Activated T-cell treated with anti-CD3 and anti-CD28 coated beads for 4 hours (primary cell): ENCODE measurements around the gene NOP53.
"Not testable (repeated sequence)": the region's sequence is repeated elsewhere in the genome, so short reads cannot be mapped to it uniquely, and the experiment has no call there.

ENCODE experiments used
- DNase-seq: peaks from one replicate; pipeline ENCODE4 v3.0.0-alpha.2; 2020

NOP53 gene

DNA sequence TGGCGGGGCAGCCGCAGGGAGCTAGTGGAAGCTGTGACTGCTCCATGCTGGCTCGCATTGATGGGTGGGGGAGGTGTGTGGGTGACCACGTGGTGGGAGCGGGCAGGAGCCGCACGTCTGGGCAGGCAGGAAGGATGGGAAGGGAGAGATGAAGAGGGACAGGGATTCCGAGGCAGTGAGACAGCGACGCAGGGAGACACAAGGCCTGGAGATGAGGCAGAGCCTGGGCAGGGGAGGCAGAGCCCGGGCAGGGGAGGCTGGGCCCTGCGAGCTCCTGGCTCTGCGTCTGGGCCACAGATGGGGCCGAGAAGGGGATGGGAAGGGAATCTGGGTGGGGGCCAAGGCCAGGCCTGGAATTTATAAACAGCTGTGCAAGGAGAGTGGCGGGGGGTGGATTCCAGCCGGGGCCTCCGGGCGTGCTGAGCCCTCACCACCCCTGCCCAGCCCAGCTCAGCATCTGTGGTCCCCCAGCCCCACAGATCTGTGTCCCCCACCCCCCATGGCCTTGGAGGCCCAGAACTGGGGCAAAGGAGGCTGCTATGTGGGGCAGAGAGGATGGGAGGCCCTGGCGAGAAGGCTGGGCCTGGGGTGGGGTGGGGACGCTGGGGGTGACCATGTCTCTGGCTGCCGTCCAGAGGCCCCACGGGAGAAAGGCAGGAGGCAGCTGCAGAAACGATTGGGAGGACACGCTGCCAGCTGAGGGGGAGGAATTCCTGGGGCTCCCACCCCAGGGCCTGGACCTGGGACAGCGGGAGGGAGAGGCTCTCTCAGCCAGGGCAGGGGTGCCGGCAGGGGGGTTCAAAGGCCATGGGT is 26.1 kb upstream of the NOP53 start:
- DNase-seq, result no peak

DNA sequence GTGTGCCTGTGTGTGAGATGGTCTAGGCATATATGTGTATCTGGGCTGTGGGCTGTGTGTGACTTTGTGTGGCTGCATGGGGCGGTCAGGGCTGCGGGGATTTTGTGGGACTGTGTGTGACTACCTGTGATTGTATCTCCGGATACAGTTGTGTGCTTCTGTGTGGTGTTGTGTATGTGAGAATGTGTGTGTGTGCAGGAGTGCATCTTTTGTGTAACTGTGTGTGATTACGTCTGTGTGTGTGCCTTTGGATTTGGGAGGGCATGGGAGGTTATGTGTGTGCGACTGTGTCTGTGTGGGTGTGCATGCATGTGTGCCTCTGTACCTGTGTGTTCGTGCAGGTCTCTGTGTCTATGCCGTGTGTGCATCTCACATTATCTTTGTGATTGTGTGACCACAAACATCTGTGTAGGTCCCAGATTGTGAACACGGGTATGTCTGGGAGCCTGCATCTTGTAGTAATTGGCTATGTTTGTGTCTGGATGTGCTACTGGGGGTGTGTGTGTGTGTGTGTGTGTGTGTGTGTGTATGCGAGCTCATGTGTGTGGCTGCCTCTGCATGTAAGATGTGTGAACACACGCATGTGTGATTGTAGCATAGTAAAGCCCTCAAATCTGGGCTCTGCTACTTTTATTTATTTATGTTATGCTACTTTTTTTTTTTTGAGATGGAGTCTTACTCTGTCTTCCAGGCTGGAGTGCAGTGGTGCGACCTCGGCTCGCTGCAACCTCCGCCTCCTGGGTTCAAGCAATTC is 24.5 kb upstream of the NOP53 start:
- DNase-seq, result no peak

DNA sequence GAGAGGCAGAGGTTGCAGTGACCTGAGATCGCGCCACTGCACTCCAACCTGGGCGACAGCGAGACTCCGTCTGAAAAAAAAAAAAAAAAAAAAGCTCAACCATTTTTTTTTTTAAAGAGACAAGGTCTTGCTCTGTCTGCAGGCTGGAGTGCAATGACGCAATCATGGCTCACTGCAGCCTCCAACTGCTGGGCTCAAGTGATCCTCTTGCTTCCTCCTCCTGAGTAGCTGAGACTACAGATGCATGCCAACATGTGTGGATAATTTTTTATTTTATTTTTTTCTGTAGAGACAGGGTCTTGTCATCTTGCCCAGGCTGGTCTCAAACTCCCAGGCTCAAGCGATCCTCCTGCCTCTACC is 21.8 kb upstream of the NOP53 start:
- DNase-seq, result no peak

DNA sequence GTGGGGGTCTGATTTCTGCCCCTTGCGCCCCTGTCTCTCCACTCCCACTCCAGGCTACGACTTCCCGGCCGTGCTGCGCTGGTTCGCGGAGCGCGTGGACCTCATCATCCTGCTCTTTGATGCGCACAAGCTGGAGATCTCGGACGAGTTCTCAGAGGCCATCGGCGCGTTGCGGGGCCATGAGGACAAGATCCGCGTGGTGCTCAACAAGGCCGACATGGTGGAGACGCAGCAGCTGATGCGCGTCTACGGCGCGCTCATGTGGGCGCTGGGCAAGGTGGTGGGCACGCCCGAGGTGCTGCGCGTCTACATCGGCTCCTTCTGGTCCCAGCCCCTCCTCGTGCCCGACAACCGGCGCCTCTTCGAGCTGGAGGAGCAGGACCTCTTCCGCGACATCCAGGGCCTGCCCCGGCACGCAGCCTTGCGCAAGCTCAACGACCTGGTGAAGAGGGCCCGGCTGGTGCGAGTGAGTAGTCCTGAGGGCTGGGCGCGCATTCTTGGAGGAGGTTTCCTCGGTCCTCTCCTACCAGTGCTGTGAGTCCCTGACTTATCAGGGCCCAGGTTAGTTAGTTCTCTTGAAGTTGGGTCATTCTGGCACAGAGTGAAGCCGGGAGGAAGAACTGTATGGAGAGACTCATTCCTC is 19.5 kb upstream of the NOP53 start:
- DNase-seq, result no peak

DNA sequence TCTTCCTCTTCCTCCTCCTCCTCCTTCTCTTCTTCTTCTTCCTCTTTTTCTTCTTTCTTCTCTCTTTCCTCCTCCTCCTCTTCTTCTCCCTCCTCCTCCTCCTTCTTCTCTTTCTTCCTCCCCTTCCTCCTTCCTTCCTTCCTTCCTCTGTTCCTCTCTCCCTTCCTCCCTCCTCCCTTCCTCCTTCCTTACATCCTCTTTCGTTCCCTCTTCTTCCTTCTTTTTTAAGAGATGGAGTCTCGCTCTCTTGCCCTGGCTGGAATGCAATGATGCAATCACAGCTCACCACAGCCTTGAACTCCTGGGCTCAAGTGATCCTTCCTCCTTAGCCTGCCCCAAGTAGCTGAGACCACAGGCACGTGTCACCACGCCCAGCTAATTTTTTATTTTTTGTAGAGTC is 18.9 kb upstream of the NOP53 start:
- DNase-seq, result no peak

DNA sequence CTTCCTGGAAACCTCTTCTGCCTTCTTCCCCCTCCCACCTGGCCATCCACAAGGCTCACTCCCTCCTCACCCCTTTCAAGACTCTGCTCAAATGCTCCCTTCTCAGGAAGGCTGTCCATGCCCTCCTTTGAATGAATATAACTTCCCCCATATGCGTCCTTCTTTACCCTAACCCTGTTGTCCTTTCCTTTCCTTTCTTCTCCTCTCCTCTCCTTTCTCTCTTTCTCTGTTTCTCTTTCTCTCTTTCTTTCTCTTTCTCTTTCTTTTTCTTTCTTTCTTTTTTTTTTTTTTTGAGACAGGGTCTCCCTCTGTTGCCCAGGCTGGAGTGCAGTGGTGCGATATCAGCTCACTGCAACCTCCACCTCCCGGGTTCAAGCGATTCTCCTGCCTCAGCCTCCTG is 17.1 kb upstream of the NOP53 start:
- DNase-seq, result not testable (repeated sequence)

DNA sequence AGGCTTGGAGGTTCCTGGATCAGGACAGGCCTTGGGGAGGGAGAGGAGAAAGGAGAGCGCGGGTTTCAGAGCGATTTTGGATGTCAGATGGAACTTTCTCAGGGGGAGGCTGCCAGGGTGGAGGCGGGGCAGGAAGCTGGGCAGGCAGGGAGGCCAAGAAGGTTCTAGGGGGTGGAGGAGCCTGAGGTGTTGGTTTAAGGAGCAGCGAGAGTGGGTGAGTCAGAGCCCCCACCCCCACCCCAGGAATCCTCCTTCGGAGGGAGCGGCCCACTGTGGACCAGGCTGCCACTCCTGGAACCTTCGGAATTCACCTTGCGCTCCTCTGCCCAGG is 15.9 kb upstream of the NOP53 start:
- no peak for DNase-seq

DNA sequence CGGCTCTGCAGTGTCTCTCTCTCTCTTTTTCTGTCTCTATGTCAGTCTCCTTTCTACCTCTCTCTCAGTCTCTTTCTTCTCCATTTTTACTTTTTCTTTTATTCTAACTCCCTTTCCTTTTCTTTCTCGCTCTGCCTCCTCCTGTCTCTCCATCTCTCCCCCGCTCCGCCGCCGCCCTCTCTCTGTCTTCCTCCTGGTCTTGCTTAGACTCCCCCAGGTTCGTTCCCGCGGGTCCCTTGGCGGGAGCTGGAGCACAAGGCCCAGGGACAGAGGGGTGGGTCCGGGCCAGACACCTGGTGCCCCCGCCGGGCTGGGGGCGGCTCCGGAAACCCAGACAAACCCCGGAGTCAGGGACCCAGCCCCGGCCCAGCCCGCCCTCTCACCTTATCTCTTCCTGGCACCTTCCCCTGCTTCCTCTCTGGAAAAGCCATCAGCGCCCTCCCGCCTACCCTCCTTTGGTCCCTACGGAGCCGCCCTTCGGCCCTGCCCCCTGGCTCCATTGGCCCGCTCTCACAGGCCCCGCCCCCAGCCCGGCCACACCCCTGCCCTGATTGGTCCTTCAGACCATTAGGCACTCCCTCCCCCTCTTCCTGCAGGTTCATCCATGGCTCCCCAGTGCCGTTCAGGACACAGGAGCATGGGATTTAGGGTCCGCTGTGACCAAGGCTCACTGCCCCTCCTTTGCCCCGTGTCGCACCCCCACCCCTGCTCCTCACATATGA is 15.4 kb upstream of the NOP53 start:
- DNase-seq, result no peak

DNA sequence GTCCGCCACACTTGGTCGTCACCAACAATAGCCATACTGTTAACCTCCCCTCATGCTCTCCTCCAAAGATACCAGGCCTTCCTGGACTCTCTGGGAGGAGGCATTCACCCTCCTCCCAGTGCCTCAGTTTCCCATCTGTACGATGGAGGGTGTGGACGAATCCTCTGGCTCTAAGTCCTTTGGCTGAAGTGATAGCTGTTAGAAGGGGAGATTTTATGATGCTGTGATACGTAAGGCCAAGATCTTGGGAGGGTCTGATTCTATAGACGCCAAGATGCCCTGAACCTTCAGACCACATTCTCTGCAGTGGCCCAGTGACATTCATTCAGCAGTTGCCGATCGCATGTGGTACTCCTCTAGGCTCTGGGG is 14.8 kb upstream of the NOP53 start:
- DNase-seq, result no peak

DNA sequence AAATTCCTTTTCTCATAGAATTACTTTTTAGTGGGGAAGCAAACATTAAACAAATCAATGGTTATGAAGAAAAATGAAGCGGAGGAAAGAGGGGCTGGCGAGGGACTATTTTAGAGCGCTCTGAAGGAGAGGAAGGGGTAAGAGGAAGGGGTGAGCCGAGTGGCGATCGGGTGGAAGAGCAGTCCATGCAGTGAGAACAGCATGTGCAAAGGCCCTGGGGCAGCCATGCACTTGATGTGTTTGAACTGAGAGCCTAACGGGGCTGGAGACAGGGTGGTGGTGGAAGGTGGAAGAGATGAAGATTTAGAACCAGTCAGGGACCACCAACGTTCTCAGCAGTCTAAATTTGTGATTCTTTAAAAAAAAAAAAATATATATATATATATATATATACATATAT is 14.4 kb upstream of the NOP53 start:
- no peak for DNase-seq

DNA sequence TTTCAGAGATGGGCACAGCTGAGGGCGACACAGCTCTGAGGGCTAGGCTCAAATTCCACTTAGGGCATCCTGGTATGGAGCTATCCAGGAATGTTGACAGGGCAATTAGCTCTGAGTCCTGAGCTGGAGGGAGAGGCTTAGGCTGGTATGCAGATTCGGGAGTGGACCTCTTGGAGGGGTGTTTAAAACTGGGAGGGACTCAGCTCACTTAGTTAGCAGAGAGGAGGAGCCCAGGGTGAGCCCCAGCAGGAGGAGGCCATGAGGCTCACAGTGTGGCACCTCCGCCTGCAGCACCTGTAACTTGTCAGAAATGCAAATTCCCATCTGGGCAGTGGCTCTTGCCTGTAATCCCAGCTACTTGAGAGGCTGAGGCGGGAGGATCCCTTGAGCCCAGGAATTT is 10.2 kb upstream of the NOP53 start:
- no peak for DNase-seq

DNA sequence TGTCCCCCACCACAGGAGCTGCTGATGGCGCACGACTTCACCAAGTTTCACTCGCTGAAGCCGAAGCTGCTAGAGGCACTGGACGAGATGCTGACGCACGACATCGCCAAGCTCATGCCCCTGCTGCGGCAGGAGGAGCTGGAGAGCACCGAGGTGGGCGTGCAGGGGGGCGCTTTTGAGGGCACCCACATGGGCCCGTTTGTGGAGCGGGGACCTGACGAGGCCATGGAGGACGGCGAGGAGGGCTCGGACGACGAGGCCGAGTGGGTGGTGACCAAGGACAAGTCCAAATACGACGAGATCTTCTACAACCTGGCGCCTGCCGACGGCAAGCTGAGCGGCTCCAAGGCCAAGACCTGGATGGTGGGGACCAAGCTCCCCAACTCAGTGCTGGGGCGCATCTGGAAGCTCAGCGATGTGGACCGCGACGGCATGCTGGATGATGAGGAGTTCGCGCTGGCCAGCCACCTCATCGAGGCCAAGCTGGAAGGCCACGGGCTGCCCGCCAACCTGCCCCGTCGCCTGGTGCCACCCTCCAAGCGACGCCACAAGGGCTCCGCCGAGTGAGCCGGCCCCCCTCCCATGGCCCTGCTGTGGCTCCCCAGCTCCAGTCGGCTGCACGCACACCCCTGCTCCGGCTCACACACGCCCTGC is 4.4 kb upstream of the NOP53 start:
- no peak for DNase-seq

DNA sequence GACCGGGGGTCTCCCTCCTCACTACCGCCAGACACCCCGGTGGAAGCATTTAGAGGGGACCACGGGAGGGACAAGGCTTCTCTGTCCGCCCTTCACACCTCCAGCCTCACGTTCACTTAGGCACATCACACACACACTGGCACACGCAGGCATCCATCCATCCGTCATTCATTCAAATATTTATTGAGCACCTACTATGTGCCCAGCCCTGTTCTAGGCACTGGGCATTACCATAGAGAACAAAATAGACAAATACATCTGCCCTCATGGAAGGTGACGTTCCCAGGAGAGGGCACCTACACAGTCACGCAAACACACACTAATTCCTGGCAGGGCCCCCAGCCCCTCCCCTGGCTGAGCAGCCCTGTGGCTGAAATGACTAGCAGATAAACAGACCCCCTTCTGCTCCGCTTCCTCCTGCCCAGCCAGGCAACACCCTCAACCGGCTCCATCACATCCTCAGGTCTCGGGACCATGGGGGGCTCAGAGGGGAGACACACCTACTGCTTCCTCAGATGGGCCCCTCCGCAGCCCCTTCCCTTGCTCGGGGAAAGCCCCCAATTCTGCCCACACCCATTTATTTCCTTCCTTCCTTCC is 3.7 kb upstream of the NOP53 start:
- no peak for DNase-seq

DNA sequence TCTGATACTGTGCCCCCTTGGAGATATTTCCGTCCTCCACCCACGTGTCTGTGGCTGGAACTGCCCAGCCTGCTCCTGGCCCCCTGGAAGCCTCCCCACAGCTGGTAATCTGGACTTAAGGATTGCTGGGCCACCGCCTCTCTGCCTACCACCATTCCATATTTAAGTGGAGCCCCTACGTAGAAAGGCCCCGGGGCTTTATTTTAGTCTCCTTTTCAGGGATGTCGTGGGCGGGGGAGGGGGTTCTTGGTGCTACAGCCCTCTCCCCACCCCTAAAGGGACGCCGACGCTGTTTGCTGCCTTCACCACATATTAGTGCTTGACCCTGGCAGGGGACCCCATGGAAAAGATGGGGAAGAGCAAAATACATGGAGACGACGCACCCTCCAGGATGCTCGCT is 2.7 kb upstream of the NOP53 start:
- DNase-seq, result no peak

DNA sequence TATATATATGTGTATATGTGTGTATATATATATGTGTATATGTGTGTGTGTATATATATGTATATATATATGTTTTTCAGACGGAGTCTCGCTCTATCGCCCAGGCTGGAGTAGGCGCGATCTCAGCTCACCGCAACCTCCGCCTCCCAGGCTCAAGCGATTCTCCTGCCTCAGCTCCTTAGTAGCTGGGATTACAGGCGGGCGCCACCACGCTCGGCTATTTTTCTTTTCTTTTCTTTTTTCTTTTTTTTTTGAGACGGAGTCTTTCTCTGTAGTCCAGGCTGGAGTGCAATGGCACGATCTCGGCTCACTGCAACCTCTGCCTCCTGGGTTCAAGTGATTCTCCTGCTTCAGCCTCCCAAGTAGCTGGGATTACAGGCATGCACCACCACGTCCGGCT is 783 bp downstream of the NOP53 start:
- not testable (repeated sequence) for DNase-seq

DNA sequence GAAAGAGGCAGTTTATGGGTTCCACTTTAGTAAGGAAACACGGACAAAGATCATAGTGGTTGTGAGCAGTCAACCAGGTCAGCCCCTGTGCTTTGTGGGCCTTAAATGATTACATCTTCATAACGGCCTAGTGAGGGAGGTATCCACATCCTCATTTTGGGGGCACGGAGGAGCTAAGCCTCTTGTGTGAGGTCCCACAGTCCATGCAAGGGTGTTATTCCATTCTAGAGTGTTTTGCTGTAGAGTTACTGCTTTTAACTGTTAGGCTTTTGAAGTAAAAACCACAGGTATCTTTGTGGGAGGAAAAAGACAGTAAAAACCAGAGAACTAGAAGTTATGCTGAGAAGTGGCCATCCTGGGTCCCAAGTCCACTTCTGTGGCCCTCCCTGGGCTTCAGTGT is 4.0 kb downstream of the NOP53 start:
- DNase-seq, result no peak

DNA sequence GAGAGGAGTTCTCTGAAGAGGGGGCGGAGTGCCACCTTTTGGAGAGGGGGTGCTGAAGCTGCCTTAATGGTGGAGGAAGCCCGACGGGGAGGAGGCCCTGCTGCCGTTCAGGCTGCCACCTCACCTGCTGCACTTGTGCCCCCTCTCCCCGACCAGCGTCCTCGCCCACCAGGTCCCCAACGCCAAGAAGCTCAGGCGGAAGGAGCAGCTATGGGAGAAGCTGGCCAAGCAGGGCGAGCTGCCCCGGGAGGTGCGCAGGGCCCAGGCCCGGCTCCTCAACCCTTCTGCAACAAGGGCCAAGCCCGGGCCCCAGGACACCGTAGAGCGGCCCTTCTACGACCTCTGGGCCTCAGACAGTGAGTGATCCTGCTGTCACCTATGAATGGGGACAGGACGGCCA is 5.4 kb downstream of the NOP53 start:
- DNase-seq, result no peak

DNA sequence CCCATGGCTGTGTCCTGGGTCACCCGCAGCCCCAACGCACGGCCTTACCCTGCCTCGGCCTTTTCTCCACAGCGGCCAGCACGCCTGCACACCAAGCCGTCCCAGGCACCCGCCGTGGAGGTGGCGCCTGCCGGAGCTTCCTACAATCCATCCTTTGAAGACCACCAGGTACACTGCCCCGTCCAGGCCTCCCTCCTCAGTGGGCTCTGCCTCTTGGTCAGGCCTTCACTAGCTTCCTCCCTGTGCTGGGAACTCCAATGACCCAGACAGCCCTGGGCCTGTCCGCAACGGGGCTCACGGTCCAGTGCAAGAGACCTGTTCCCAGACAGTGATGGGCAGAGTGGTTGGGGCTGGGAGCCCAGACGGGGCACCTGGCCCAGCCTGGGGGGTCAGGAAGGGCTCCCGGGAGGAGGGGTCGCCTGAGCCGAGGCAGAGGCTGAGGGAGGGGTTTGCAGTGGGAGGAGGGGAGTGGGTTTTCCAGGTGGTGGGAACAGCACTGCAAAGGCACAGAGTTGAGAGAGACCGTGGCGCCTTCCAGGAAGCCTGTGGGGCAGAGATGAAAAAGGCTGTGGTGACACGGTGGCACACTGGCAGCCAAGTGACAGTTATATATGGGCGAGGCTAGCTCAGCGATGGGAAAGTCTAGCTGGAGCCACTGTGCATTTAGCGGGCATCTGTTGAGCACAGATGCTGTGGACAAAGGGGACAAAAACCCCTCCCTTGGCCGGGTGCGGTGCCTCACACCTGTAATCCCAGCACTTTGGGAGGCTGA is 7.3 kb downstream of the NOP53 start:
- DNase-seq, result no peak

DNA sequence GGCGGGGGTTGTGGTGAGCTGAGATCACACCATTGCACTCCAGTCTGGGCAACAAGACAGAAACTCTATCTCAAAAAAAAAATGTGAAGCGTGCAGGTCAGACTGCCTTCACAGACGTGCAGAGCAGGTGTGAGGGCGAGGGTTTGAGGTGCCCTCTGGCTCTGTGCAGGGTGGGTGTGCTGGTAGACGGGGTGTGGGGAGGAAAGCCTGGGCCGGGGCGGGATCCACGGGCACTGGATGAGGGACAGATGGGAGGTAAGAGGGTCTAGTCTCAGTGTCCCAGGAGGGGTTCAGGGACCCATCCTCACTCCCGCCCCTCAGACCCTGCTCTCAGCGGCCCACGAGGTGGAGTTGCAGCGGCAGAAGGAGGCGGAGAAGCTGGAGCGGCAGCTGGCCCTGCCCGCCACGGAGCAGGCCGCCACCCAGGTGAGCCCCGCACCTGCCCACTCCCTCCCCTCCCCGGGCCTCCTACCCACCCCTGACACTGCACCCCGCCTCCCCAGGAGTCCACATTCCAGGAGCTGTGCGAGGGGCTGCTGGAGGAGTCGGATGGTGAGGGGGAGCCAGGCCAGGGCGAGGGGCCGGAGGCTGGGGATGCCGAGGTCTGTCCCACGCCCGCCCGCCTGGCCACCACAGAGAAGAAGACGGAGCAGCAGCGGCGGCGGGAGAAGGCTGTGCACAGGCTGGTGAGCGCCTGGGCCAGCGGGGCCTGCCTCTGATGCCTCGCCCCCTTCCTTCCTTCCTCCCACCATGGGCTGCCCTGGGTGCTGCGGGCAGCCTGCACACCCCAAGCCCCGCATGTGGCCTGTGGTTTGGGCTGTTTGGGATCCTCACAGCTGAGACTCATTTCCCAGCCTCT is 9.1 kb downstream of the NOP53 start:
- DNase-seq, result no peak

DNA sequence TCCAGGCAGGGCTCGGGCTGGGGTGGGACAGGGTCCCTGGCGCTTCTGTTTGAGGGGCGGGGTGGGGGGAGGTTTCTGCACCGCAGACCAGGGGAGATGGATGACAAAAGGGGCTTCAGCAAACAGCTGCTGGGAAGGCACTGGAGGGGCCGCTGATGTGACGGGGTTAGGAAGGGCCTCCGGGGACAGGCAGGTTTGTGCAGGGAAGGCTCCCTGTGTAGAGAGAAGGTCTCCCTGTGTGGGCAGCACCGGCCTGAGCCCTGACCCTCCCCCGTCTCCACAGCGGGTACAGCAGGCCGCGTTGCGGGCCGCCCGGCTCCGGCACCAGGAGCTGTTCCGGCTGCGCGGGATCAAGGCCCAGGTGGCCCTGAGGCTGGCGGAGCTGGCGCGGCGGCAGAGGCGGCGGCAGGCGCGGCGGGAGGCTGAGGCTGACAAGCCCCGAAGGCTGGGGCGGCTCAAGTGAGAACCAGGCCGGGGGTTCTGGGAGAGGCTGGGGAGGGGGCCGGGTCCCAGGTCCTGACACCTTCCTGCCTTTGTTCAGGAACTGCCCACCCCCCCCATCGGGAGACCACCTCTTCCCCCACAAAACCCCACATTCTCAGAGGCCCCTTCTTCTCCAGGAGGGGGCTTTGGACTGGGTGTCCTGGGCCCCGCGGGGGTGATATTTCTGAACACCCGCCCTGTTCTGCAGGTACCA is 9.9 kb downstream of the NOP53 start:
- DNase-seq, result no peak
